Parathyroid adenoma (tissue), 2 donors: Measurements from ENCODE around the gene SHOC2.

Experiments used
- H2AFZ ChIP-seq: fragments of 300-600 bp; sonication (generic); one replicate; pipeline ENCODE4 v1.7.0; 2017; ENCODE audit warnings: antibody characterized with exemption, mild to moderate bottlenecking
- H3K27ac ChIP-seq: fragments of 300-600 bp; sonication (generic); one replicate; pipeline ENCODE4 v1.7.0; 2017
- H3K27me3 ChIP-seq: fragments of 300-600 bp; sonication (generic); one replicate; pipeline ENCODE4 v1.7.0; 2017; ENCODE audit warnings: low read length; ENCODE audit not compliant: control insufficient read depth, insufficient read depth
- H3K36me3 ChIP-seq: fragments of 300-600 bp; sonication (generic); one replicate; pipeline ENCODE4 v1.7.0; 2017; ENCODE audit warnings: low read length; ENCODE audit not compliant: control insufficient read depth, insufficient read depth
- H3K4me1 ChIP-seq: fragments of 300-600 bp; sonication (generic); one replicate; pipeline ENCODE4 v1.7.0; 2017; ENCODE audit warnings: control low read depth
- H3K4me2 ChIP-seq: fragments of 300-600 bp; sonication (generic); one replicate; pipeline ENCODE4 v1.7.0; 2017; ENCODE audit warnings: low read length
- H3K4me3 ChIP-seq: fragments of 300-600 bp; sonication (generic); one replicate; pipeline ENCODE4 v1.7.0; 2017; ENCODE audit warnings: low read depth, low read length
- H3K79me2 ChIP-seq: fragments of 300-600 bp; sonication (generic); one replicate; pipeline ENCODE4 v1.7.0; 2017; ENCODE audit warnings: control low read depth
- H3K9ac ChIP-seq: fragments of 300-600 bp; sonication (generic); one replicate; pipeline ENCODE4 v1.7.0; 2017; ENCODE audit warnings: mild to moderate bottlenecking
- H3K9me3 ChIP-seq: fragments of 300-600 bp; sonication (generic); one replicate; pipeline ENCODE4 v1.7.0; 2017; ENCODE audit warnings: low read length; ENCODE audit not compliant: control insufficient read depth
- TF ChIP-seq, protein P1 (sequence below): fragments of 300-600 bp; sonication (generic); IDR thresholded peaks from one replicate; pipeline ENCODE4 v1.7.0; 2017; ENCODE audit warnings: antibody characterized with exemption, mild to moderate bottlenecking
- donor health status: primary hyperparathyroidism.

Gene SHOC2

DNA sequence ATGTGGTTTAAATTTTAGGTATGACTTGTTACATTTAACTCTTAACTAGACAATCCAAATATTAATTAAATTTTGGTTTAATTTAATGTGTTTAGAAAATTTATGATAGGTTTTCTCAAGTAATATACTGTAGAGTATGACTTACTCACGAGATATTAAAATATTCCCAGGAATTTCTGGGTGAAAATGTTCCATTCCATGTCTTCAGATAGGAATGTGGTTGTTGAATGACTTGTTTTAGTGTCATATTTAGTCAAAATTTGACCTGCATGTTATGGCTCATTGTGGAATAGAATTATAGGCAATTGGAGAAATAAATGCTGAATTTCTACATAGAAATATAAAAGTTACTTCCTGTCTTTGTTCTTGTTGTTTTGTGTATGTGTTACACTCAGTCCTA is 46.7 kb downstream of the SHOC2 start:
- Histone ChIP-seq H3K79me2 (peaks cover 11% of the 10 kb centered on the region), H3K27ac (no peak overlapping the region), H3K9ac (no peak overlapping the region), H3K4me1 (peaks cover 3% of the 10 kb centered on the region), H3K9me3 (no peaks in the 10 kb centered on the region), H3K4me2 (no peak overlapping the region), H3K4me3 (no peak overlapping the region), H2AFZ (no peak overlapping the region), H3K27me3 (no peaks in the 10 kb centered on the region), H3K36me3 (no peaks in the 10 kb centered on the region)
- TF ChIP-seq, protein P1, sequence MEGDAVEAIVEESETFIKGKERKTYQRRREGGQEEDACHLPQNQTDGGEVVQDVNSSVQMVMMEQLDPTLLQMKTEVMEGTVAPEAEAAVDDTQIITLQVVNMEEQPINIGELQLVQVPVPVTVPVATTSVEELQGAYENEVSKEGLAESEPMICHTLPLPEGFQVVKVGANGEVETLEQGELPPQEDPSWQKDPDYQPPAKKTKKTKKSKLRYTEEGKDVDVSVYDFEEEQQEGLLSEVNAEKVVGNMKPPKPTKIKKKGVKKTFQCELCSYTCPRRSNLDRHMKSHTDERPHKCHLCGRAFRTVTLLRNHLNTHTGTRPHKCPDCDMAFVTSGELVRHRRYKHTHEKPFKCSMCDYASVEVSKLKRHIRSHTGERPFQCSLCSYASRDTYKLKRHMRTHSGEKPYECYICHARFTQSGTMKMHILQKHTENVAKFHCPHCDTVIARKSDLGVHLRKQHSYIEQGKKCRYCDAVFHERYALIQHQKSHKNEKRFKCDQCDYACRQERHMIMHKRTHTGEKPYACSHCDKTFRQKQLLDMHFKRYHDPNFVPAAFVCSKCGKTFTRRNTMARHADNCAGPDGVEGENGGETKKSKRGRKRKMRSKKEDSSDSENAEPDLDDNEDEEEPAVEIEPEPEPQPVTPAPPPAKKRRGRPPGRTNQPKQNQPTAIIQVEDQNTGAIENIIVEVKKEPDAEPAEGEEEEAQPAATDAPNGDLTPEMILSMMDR: no peak

DNA sequence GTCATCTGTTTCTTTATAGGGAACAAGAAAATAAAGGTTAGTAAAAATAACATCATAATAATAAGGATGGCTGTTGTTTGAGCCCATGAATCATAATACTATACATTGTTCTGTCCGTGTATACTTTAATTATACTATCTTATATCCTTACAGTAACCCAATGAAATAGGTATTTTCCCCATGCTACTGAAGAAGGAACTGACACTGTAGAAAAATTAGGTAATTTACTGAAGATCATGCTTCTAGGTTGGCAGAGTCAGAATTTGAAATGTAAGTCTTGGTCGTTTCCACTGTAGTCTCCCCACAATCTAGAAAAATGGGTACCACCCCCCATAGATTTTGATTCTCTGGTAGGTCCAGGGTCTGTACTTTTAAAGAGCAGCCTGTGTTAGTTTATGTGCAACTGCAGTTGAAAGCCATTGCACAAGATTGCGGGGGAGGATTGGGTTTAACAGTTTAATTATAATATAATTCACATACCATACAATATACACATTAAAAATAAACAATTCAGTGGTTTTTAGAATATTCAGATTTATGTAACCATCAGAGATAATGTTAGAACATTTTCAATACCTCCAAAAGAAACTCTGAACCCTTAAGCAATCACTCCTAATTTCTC is 47.7 kb downstream of the SHOC2 start:
- TF ChIP-seq, protein P1: no peak
- Histone ChIP-seq H3K9ac (no peak overlapping the region), H3K27ac (no peak overlapping the region), H3K9me3 (no peaks in the 10 kb centered on the region), H3K36me3 (no peaks in the 10 kb centered on the region), H3K27me3 (no peaks in the 10 kb centered on the region), H3K79me2 (peaks cover 13% of the 10 kb centered on the region), H2AFZ (no peak overlapping the region), H3K4me1 (peaks cover 3% of the 10 kb centered on the region), H3K4me2 (no peak overlapping the region), H3K4me3 (no peak overlapping the region)

DNA sequence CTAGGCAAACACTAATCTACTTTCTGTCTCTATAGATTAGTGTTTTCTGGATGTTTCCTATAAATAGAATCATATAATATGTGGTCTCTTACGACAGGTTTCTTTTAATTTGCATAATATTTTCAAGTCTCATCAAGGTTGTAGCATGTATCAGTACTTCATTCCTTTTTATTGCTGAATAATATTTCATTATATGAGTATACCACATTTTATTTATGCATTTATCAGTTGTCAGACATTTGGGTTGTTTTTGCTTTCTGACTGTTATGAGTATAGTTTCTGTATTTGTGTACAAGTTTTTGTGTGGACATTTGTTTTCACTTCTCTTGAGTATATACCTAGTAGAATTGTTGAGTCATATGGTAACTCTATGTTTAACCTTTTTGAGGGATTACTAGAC is 48.2 kb downstream of the SHOC2 start:
- Histone ChIP-seq H3K9ac (no peak overlapping the region), H3K9me3 (no peaks in the 10 kb centered on the region), H3K4me1 (peaks cover 3% of the 10 kb centered on the region), H3K27ac (no peak overlapping the region), H3K27me3 (no peaks in the 10 kb centered on the region), H3K4me3 (no peak overlapping the region), H3K36me3 (no peaks in the 10 kb centered on the region), H3K79me2 (peaks cover 14% of the 10 kb centered on the region), H3K4me2 (no peak overlapping the region), H2AFZ (no peak overlapping the region)
- TF ChIP-seq, protein P1: no peak

DNA sequence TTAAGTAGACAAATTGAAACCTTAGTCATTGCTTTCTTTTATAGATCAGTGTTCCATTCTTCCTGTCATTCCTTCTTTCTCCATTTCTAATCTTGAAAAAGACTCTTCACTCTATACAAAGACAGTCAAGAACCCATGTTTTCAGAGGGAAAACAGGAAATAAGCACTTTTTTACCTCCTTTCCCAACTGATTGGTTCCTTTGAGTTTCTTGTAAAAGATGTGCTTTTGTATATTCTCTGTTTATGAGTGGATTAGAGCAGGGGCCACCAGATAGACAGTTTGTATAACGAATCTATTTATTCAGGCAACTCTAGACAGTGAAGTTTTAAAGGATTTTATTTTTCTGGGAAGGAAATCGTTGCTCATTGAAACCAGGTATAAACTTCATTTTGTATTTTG is 49.8 kb downstream of the SHOC2 start:
- H3K36me3 ChIP-seq: no peaks in the 10 kb centered on the region

More for the DNA sequence above, 49.8 kb downstream of the SHOC2 start:
- Histone ChIP-seq H3K27me3 (no peaks in the 10 kb centered on the region), H3K4me1 (no peaks in the 10 kb centered on the region), H2AFZ (no peak overlapping the region), H3K9me3 (no peaks in the 10 kb centered on the region), H3K27ac (no peak overlapping the region), H3K4me3 (no peak overlapping the region), H3K9ac (no peak overlapping the region), H3K79me2 (peaks cover 13% of the 10 kb centered on the region), H3K4me2 (no peak overlapping the region)
- TF ChIP-seq, protein P1: no peak
